Nephron (organoid): ENCODE measurements around the gene KCNAB1.

Experiments used
- H3K27ac Mint-ChIP-seq, 3 experiments: 2 replicates each; pipeline ENCODE4 v1.8.0; 2020; ENCODE audit warnings: mixed read lengths in 3 of 3, mild to moderate bottlenecking in 2 of 3, moderate library complexity in 1 of 3
- H3K27me3 Mint-ChIP-seq: 2 replicates; pipeline ENCODE4 v1.8.0; 2021; ENCODE audit warnings: low read depth, mild to moderate bottlenecking, moderate library complexity, mixed read lengths
- H3K36me3 Mint-ChIP-seq: 2 replicates; pipeline ENCODE4 v1.8.0; 2020; ENCODE audit warnings: low read depth, mixed read lengths
- H3K4me1 Mint-ChIP-seq: 2 replicates; pipeline ENCODE4 v1.8.0; 2020; ENCODE audit warnings: mixed read lengths
- H3K4me3 Mint-ChIP-seq, 3 experiments: 2 replicates each; pipeline ENCODE4 v1.8.0; 2020; ENCODE audit warnings: mild to moderate bottlenecking in 3 of 3, mixed read lengths in 3 of 3, moderate library complexity in 2 of 3
- H3K9me3 Mint-ChIP-seq: 2 replicates; pipeline ENCODE4 v1.8.0; 2020; ENCODE audit warnings: mixed read lengths
- TF ChIP-seq, protein P1 (sequence below), 3 experiments: fragments of 200-600 bp; sonication (generic); IDR thresholded peaks; one replicate each; pipeline ENCODE4 v1.5.0; 2021; ENCODE audit warnings: antibody characterized with exemption in 3 of 3; ENCODE audit not compliant: unreplicated experiment in 3 of 3

KCNAB1 gene

GRCh38 chr3:156583469-156583868 is 463.1 kb downstream of the KCNAB1 start:
- TF ChIP-seq, protein P1, sequence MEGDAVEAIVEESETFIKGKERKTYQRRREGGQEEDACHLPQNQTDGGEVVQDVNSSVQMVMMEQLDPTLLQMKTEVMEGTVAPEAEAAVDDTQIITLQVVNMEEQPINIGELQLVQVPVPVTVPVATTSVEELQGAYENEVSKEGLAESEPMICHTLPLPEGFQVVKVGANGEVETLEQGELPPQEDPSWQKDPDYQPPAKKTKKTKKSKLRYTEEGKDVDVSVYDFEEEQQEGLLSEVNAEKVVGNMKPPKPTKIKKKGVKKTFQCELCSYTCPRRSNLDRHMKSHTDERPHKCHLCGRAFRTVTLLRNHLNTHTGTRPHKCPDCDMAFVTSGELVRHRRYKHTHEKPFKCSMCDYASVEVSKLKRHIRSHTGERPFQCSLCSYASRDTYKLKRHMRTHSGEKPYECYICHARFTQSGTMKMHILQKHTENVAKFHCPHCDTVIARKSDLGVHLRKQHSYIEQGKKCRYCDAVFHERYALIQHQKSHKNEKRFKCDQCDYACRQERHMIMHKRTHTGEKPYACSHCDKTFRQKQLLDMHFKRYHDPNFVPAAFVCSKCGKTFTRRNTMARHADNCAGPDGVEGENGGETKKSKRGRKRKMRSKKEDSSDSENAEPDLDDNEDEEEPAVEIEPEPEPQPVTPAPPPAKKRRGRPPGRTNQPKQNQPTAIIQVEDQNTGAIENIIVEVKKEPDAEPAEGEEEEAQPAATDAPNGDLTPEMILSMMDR (IDR thresholded peaks at IDR 0.05; ENCODE audit: unreplicated experiment in 3 of 3): no peak
- no peaks in the 10 kb centered on the region for H3K27me3 Mint-ChIP-seq
- H3K4me3 Mint-ChIP-seq: no peak overlapping the region
- H3K9me3 Mint-ChIP-seq: no peaks in the 10 kb centered on the region
- H3K27ac Mint-ChIP-seq: no peak overlapping the region
- no peaks in the 10 kb centered on the region for H3K4me1 Mint-ChIP-seq
- no peaks in the 10 kb centered on the region for H3K36me3 Mint-ChIP-seq

GRCh38 chr3:156586905-156587759 is 466.8 kb downstream of the KCNAB1 start:
- H3K36me3 Mint-ChIP-seq: no peaks in the 10 kb centered on the region
- no peaks in the 10 kb centered on the region for H3K27me3 Mint-ChIP-seq
- no peak overlapping the region for H3K4me3 Mint-ChIP-seq
- TF ChIP-seq, protein P1 (IDR thresholded peaks at IDR 0.05; ENCODE audit: unreplicated experiment in 3 of 3): no peak
- H3K4me1 Mint-ChIP-seq: no peaks in the 10 kb centered on the region
- no peak overlapping the region for H3K27ac Mint-ChIP-seq
- H3K9me3 Mint-ChIP-seq: no peaks in the 10 kb centered on the region

- Mint-ChIP-seq H3K27ac (no peak overlapping the region), H3K4me3 (no peak overlapping the region), H3K4me1 (no peaks in the 10 kb centered on the region), H3K9me3 (no peaks in the 10 kb centered on the region), H3K36me3 (no peaks in the 10 kb centered on the region), H3K27me3 (no peaks in the 10 kb centered on the region)
- TF ChIP-seq, protein P1 (IDR thresholded peaks at IDR 0.05; ENCODE audit: unreplicated experiment in 3 of 3): no peak
These were observed 467.3 kb downstream of the KCNAB1 start for GRCh38 chr3:156587760-156588069.
